GM20431 (cell line): ENCODE results near the gene DSG2.
"Not testable (repeated sequence)": the region's sequence is repeated elsewhere in the genome, so short reads cannot be mapped to it uniquely, and the experiment has no call there.

Experiments used
- in situ Hi-C: fragments of 300-500 bp; cut with MseI, MboI; formaldehyde crosslinking; loops from one replicate; pipeline ENCODE4 v1.15.0; 2020; ENCODE audit warnings: low sequenced_read_pairs; ENCODE audit not compliant: unreplicated experiment

DSG2 gene

GRCh38 chr18:31497836-31498573 is at the start of gene DSG2:
Gene DSG2 (plus strand): TSS chr18:31498177. CDS start chr18:31498252, 75 bp downstream.
- in situ Hi-C loops, result no loop called here

- in situ Hi-C loops, result no loop called here
Observed at GRCh38 chr18:31450409-31450808, 47.6 kb upstream of the DSG2 start.

DNA sequence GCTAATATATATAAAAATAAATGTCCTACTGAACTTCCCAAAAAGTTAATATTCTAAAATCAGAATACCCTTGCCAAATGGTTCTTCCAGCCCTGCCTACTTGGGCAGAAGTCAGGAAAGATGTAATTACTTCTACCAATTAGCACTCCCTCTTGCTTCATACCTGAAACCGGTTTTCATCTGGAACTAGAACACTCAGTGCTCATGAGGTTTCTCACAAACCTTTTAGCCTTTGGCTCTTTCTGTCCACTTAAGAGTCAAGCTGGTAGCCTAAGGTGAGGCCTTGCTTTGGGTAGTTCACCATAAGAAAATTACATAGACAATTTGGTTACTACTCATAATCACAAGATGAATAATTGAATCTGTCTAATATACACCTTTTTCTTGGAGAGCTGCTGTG is 46.4 kb upstream of the DSG2 start:
- in situ Hi-C loops, result no loop called here

DNA sequence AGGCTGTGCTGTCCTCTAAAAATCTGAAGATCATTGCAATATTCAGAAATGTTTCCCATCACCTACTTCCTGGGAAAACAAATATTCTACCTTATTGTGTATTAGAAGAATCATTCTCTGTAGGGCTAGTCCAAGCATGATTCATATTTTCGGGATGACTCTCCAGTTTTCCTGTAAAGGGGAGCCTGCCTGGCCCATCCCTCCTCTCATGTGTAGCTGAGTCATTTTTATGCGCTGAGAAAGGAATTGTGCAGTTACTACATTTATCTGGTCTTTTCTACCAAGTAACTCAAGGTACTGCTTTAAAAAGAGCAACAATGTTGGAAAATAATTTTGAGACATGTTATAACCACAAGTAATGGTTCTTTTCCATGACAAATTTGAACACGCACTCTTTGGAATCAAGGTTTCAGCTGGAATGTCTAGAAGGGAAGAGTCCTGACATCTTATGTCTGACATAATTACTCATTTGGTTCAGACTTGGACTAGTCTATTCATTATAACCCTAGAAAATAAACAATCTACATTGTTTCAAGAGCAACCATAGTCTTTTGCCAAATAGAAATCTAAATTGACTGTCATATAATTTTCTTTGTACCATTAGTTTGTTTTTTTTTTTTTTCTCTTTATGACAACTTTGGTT is 43.8 kb upstream of the DSG2 start:
- in situ Hi-C loops, result no loop called here

DNA sequence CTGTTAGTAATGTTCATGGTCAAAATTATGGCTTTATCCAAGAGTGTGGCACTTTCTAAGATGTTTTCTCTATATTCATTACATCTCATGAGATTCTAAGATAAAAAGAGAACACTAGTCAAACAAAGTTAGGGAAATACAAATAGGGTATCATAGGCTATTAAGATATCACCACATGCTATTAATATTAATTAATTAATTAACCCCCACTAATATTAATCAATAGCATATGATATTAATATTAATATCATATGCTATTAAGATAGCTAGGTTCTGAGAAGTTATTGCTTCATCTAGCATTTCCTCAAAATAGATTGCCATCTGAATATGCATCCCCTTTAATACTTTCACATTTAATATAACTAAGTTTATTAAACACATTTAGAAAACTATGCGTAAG is 28.3 kb upstream of the DSG2 start:
- in situ Hi-C loops, result no loop called here

- in situ Hi-C loops, result no loop called here
Observed at GRCh38 chr18:31478688-31479087, 19.3 kb upstream of the DSG2 start.

GRCh38 chr18:31482051-31482450 is 15.9 kb upstream of the DSG2 start:
- in situ Hi-C loops, result no loop called here

- in situ Hi-C loops, result no loop called here
Observed at GRCh38 chr18:31483396-31483795, 14.6 kb upstream of the DSG2 start.

- in situ Hi-C loops, result no loop called here
Observed at GRCh38 chr18:31484461-31484860, 13.5 kb upstream of the DSG2 start.

GRCh38 chr18:31486165-31486564 is 11.8 kb upstream of the DSG2 start:
- in situ Hi-C loops, result no loop called here

- in situ Hi-C loops, result no loop called here
Observed at GRCh38 chr18:31487246-31488015, 10.5 kb upstream of the DSG2 start.

GRCh38 chr18:31489311-31489710 is 8.7 kb upstream of the DSG2 start:
- in situ Hi-C loops, result no loop called here

- in situ Hi-C loops, result no loop called here
Observed at GRCh38 chr18:31490387-31490786, 7.6 kb upstream of the DSG2 start.

GRCh38 chr18:31490833-31491232 is 7.1 kb upstream of the DSG2 start:
- in situ Hi-C loops, result no loop called here

- in situ Hi-C loops, result no loop called here
Observed at GRCh38 chr18:31491586-31491985, 6.4 kb upstream of the DSG2 start.

GRCh38 chr18:31492671-31493070 is 5.3 kb upstream of the DSG2 start:
- in situ Hi-C loops, result no loop called here

DNA sequence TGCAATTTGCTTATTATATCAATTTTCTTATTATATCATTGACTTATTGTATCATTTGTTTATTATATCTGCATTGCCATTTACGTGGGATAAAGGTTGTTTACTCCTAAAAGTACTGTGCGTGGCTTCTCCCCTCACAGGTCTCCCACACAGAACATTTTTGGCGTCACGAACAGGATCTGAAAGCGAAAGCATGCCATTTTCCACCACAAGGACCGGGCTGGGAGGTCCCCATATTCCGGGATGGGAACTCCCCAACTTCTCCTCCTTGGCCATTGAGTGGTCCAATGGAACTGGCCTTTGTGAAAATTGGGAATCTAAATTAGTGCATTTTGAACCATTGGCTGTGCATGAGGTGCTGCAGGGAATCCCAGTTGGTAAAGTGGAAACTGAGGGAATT is 4.8 kb upstream of the DSG2 start:
- in situ Hi-C loops, result no loop called here

GRCh38 chr18:31493941-31494340 is 4.0 kb upstream of the DSG2 start:
- in situ Hi-C loops, result no loop called here

GRCh38 chr18:31494705-31495244 is 3.2 kb upstream of the DSG2 start:
- in situ Hi-C loops, result not testable (repeated sequence)

- in situ Hi-C loops, result no loop called here
Observed at GRCh38 chr18:31497404-31497835, 557 bp upstream of the DSG2 start.
